HG03196 (cell line): Measurements from ENCODE around the gene CDC5L.

Experiments used
- ATAC-seq: cut with Tn5 transposase; IDR thresholded peaks from one replicate; pipeline ENCODE4 v1.9.1; 2021; ENCODE audit not compliant: unreplicated experiment

CDC5L gene

GRCh38 chr6:44451803-44452695 lies 64.5 kb downstream of the CDC5L start:
- ATAC-seq, result no peak

- no peak for ATAC-seq
Measured at GRCh38 chr6:44452725-44453124, 65.2 kb downstream of the CDC5L start.

DNA sequence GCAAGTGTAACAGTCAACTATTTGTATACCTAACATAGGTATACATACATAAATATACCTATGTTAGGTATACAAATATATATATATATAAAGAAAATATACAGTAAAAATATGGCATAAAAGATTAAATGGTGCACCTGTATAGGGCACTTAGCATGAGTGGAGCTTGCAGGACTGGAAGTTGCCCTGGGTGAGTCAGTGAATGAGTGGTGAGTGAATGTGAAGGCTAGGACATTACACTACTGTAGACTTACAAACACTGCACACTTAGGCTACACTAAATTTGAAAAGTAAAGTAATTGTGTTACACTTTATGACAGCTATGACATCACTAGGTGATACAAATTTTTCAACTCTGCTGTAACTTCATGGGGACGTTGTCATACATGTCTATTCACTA lies 65.6 kb downstream of the CDC5L start:
- ATAC-seq, result no peak

DNA sequence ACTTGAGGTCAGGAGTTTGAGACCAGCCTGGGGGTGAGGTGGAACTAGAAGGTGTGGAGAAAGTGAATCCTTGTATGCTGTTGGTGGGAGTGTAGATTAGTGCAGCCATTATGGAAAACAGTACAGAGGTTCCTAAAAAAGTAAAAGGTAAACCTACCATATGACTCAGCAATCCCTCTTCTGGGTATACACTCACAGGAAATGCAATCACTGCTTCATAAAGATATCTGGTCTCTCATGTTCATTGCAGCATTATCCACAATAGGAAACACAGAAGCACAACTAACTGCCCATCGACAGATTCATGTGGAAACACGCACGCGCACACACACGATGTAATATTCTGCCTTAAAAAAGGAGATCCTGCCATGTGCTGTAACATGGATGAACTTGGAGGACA lies 66.7 kb downstream of the CDC5L start:
- ATAC-seq, result no peak

DNA sequence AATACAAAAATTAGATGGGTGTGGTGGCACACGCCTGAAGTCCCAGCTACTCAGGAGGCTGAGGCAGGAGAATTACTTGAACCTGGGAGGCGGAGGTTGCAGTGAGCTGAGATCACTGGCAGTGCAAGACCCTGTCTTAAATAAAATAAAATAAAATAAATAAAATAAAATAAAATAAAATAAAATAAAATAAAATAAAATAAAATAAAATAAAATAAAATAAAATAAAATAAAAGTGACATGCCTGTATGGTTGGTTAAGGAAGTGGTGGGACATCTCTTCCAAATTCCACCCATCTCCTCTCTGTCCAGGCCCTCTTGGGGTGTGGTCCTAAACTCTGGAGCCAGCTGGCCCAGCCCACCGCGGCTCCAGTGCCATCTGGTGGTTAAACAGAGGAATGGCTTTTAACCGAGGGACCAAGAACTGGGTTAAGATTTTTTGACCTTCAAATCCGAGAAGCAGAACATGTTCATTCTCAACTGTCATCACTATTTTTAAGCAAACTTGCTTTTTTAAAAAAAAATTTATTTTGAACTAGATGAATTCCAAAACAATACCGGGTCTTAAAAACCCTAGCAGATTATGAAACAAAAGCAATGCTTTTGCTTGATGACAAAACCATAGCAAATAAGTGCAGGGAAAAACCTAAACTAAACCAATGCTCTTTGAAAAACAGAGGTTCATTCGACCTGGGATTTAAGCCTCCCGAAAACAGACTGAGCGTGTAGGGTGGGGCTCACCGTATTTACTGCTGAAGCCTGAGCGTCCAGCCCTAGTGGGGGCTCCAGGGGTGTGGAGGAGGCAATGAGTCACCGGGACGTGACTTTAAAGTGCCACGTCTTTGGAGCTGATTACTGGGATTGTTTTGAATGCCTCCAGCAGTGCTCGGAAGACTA lies 68.8 kb downstream of the CDC5L start:
- no peak for ATAC-seq

GRCh38 chr6:44456966-44457292 lies 69.4 kb downstream of the CDC5L start:
- ATAC-seq, result no peak

- ATAC-seq, result no peak
Measured at GRCh38 chr6:44457596-44457995, 70.1 kb downstream of the CDC5L start.

GRCh38 chr6:44458551-44458950 lies 71.0 kb downstream of the CDC5L start:
- no peak for ATAC-seq

GRCh38 chr6:44462335-44462734 lies 74.8 kb downstream of the CDC5L start:
- no peak for ATAC-seq

GRCh38 chr6:44462797-44463727 lies 75.6 kb downstream of the CDC5L start:
- ATAC-seq, result no peak

DNA sequence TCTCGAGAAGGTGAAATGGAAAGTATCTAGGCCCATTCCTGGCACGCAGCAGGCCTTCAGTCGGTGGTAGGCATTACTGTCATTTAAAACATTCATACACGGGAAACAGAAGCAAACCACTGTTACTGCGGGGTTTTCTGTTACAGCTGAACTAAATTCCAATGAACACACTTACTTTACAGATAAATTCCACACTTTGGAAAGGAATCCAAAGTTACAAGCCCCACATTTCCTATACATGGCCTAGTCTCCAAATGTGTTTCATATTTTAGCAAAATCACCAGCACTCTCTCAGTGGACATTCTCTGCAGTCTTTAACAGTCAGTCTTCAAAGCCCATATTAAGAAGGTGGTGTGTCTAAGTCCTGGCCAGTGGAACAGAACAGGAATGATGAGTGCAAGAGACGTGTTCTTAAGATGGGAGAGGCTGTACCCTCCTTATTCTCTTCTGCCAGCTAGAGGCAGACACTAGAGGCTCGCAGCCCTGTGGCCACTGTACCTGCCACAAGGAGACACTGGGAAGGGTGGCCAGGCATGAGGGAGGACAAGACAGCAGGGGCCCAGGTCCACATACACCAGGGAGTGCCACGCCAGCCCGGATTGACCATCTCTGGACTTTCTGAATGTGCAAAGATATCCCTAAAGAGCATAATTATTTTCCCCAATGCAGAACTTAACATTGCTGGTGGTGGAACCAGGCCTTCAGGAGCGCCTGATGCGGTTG lies 76.4 kb downstream of the CDC5L start:
- no peak for ATAC-seq

DNA sequence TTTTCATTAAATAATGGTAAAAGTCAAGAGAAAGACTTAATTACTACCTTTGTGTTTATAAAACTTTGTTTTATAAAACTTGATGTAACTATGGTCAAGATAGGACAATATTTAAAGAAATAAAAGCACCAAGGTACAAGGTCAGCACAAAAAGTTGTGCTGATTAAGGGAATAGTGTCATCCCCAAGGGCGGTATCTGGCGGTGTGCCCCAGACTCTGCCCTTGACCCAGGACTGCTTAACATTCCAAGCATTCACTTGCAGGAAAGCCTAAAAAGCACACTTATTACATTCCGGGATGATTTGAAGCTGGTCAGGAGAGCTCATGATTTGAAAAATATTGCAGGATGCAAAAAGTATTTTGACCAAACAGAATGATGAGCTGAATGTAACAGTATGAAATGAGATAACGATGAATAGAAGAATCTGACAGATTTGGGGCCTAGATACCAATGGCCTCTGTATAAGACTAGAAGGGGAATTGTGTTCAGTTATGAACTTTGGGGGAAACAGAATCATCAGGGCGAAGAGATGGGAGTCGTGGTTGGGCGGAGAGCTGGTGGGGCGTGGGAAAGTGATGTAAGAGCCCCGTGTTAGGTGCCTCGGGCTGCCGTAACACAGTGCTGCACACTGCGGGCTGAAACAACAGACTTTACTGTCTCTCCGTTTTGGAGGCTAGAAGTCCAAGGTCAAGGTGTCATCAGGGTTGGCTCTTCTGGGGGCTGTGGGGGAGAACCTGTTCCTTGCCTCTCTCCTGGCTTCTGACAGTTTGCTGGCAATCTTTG lies 77.2 kb downstream of the CDC5L start:
- no peak for ATAC-seq

- no peak for ATAC-seq
Measured at GRCh38 chr6:44466955-44467354, 79.4 kb downstream of the CDC5L start.

GRCh38 chr6:44468835-44469234 lies 81.3 kb downstream of the CDC5L start:
- ATAC-seq, result no peak

GRCh38 chr6:44470115-44470464 lies 82.6 kb downstream of the CDC5L start:
- no peak for ATAC-seq

DNA sequence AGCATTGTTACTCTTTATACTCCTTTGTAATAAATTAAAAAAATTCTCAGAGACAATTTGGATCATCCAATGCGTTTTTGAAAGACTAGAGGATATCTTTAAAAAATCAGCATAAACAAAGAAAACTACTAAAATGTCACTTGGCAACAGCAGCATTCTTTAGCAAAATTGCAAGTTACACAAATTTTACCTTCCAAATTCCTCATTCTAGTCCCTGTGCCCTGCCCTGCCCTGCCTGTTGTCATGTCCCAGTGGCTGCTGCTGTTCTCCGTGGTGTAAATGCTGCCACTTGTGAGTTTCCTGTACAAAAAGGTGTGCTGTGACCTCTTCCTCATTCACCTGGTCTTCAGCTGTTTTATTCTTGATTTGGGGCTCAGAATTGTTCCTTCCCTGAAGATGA lies 83.2 kb downstream of the CDC5L start:
- ATAC-seq, result no peak

GRCh38 chr6:44471271-44471981 lies 83.9 kb downstream of the CDC5L start:
- no peak for ATAC-seq

- no peak for ATAC-seq
Measured at GRCh38 chr6:44472250-44472945, 84.9 kb downstream of the CDC5L start.
